Fibroblast of pulmonary artery (primary cell): ENCODE data around the gene B3GLCT.

Experiments
- DNase-seq: peaks from one replicate; pipeline ENCODE4 v3.0.0-alpha.2; 2010; ENCODE audit warnings: low read depth
- H3K4me3 ChIP-seq: replicated peaks from 2 replicates; pipeline ENCODE4 v1.5.1; 2011; ENCODE audit warnings: low read depth, mild to moderate bottlenecking, control low read depth, low read length, moderate library complexity
- CTCF ChIP-seq: IDR thresholded peaks from 2 replicates; pipeline ENCODE4 v1.5.1; 2011; ENCODE audit warnings: mild to moderate bottlenecking, control low read depth, low read length, inconsistent platforms; ENCODE audit errors: missing control alignments

Gene B3GLCT

GRCh38 chr13:31355001-31355400, 155.2 kb downstream of the B3GLCT start:
- no peak for TF ChIP-seq CTCF
- DNase-seq: no peak

GRCh38 chr13:31356991-31357390, 157.2 kb downstream of the B3GLCT start:
- DNase-seq: no peak
- H3K4me3 ChIP-seq: no peak overlapping the region
- TF ChIP-seq CTCF: no peak

More at GRCh38 chr13:31355001-31355400, 155.2 kb downstream of the B3GLCT start:
- no peak overlapping the region for H3K4me3 ChIP-seq

- TF ChIP-seq CTCF: no peak
- no peak overlapping the region for H3K4me3 ChIP-seq
- no peak for DNase-seq
These were observed 157.8 kb downstream of the B3GLCT start for GRCh38 chr13:31357581-31357980.

GRCh38 chr13:31361673-31362072, 161.9 kb downstream of the B3GLCT start:
- no peak for TF ChIP-seq CTCF
- H3K4me3 ChIP-seq: no peak overlapping the region
- DNase-seq: peak; percentile 43

GRCh38 chr13:31365630-31366029, 165.9 kb downstream of the B3GLCT start:
- H3K4me3 ChIP-seq: no peak overlapping the region
- no peak for DNase-seq
- no peak for TF ChIP-seq CTCF

GRCh38 chr13:31367410-31367809, 167.6 kb downstream of the B3GLCT start:
- DNase-seq: no peak
- H3K4me3 ChIP-seq: no peak overlapping the region
- TF ChIP-seq CTCF: no peak

- peak; percentile 58 for DNase-seq
- H3K4me3 ChIP-seq: no peak overlapping the region
- TF ChIP-seq CTCF: no peak
These were observed 169.4 kb downstream of the B3GLCT start for GRCh38 chr13:31369213-31369612.
